HUDEP-2 (cell line): ENCODE data around the gene ANKS1B.
"Not testable (repeated sequence)": the region's sequence is repeated elsewhere in the genome, so short reads cannot be mapped to it uniquely, and the experiment has no call there.

Experiments
- DNase-seq, 76 experiments: peaks; one replicate each; lab custom pipeline; 2025; ENCODE audit not compliant: unreplicated experiment in 76 of 76; lab: John Stamatoyannopoulos, UW

The ANKS1B gene

DNA sequence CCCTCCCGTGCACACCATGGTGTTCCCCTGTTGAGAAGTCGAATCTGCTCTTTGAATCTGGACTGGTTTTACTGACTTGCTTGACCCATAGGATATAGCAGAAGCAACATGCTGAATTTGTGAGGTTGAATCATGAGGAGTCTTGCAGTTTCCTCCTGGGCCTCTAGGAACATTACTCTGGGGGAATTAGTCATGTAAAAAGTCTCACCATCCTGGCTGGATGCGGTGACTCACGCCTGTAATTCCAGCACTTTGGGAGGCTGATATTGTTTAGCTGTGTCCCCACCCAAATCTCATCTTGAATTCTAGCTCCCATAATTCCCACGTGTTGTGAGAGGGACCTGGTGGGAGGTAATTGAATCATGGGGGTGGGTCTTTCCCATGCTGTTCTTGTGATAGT, 1228.9 kb downstream of the ANKS1B start:
- not testable (repeated sequence) for DNase-seq

- peak in 1 of 76 experiments; percentile 7 for DNase-seq
These were observed 1230.6 kb downstream of the ANKS1B start for GRCh38 chr12:98754095-98754494.

- DNase-seq: no peak
These were observed 1232.0 kb downstream of the ANKS1B start for GRCh38 chr12:98752726-98753125.

- no peak for DNase-seq
These were observed 1233.1 kb downstream of the ANKS1B start for GRCh38 chr12:98751580-98752115.

GRCh38 chr12:98750511-98750910, 1234.2 kb downstream of the ANKS1B start:
- no peak for DNase-seq

- DNase-seq: no peak
These were observed 1236.3 kb downstream of the ANKS1B start for GRCh38 chr12:98748463-98748862.

DNA sequence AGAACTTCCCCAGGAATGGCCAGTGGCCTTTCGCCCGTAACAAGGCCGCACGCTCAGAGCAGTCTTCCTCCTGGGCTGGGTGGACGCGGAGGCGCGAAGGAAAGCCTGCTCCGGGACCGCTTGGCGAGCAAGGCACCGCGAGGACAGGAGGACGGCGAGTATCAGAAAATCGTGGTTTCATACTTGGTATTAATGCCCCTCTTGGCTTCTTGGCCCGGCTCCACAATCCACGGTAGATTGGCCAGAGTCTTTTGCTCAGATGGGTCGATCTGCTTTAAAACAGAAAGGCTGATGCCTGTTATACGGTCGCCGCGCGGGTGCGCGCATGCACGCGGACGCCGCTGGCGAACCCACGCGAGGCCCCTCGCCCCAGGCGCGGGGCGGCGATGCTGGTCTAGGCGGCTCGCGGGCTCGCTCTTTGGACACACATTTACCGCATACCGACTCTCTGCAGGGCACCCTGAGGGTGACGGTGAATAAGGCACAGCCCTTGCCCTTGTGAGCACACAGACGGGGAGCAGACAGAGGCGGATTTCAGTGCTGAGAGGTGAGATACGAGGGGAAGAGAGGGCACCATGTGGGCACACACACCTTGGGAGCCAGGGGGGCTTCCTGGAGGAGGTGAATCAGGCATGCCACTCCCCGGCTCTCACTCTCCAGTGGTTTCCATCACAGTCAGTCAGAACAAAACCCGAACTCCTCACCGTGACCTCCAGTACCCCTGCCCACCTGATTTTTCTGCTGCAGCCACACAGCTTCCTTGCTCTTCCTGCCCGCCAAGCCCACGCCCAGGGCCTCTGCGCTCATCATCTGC, 1239.0 kb downstream of the ANKS1B start:
- DNase-seq: no peak

DNA sequence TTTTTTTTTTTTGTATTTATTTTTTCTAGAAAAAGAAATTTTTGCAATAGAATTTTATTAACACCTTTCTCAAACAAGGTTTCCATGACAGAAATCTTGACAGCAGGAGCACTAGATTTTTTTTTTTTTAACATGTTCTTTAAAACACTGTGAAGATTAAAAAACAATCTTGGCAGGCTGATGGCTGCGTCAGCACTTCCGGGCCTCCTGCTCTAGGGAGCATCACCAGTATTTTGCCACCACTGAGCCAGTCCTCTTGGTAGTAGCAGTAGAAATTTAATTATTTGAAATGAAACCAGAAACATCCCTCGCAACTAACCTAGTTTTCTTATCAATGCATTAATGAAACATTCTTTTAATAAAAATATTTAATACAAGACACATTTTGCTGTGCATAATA, 1240.1 kb downstream of the ANKS1B start:
- DNase-seq: no peak

DNA sequence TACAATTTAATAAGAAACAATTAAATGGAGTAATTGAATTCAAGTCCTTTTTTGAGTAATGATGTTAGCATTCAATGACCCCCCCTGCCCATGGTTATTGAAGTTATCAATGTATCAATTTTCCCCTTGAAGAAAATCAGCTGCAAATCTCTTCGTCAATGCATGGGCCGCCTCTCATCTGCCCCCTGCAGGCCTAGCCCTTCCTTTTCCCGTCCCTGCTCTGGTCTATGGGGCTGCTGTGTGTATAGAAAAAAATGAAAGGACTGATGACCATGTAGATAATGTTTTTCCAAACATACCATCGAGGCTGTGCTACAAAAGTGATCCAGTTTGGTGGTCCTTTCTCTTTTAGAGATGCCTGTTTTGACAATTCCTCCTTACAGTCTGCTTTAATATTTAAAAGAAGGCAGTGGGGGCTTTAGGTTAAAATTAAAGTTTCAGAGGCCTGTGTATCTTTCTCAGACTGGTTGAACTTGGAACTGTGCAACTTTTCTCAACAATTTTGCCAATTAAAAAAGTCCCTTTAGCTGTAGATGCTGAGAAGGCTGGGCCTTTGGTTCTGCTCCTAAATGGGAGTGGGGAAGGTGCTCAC, 1241.3 kb downstream of the ANKS1B start:
- peak in 29 of 76 experiments; percentile 3 to 50 (median 22) for DNase-seq

DNA sequence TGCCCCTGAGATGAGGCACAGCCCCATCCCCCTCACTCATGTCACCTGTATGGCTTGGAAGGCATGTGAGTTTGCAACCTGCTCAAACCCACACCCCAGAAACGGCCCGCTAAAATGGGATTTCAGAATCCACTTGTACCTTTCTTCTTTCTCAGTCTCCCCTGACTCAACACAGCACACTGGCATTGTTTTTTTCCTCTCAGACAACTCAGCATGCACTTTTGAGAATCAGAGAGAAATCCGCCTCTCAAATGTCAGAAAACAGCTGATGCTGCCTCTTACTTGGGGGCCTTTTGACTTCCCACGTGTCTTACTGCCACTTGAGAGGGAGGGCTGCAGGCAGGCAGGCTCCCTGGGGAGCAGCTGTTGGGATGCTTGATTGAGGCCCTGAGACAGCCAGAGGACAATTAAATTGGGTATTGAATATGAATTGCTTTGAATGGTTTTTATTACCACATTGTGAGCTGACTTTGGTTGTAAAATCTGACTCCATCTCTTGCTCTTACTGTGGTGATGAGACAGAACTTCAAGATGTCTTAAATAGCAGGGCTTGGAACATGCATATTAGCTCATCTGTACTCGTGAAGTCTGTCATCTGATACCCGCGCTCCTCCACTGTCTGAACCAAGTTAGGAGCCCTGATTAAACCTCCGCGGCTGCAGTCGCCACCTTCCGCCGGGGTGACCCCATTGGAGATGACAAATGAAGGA, 1243.0 kb downstream of the ANKS1B start:
- DNase-seq: no peak

DNA sequence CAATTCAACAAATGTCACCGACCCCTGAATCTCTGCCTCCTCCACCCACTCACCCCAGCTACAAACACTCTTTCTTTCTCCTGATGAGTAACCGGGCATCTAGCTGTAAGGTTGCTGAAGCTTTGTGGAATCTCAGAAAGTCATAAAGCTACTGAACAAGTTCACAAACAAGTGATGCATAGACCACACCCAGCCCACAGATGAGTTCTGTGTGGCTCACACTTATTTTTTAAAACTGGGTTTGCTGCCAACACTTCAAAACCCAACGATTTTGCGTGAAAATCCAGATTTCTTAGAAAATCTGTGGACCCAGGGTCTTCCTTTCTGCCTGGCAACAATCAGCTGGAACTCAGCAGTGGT, 1243.6 kb downstream of the ANKS1B start:
- no peak for DNase-seq

DNA sequence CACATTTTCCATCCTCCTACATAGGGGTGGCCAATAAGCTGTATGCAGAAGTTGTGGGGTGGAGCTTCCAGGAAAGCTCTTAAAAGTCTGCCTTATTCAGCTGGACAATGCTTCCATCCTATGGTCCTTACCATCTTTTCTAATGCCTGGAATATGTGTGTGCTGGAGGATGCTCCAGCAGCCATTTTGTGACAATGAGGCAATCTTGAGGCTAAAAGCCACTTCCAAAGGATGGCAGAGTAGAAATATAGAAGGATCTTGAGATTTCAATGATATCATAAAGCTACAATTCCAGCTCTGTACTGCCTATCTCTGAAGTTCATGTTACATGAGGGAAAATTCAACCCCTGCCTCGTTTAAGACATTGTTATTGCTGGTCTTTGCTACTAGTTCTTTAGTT, 1244.0 kb downstream of the ANKS1B start:
- no peak for DNase-seq

- peak in 8 of 76 experiments; percentile 10 to 44 (median 28) for DNase-seq
These were observed 1246.2 kb downstream of the ANKS1B start for GRCh38 chr12:98738539-98738938.

DNA sequence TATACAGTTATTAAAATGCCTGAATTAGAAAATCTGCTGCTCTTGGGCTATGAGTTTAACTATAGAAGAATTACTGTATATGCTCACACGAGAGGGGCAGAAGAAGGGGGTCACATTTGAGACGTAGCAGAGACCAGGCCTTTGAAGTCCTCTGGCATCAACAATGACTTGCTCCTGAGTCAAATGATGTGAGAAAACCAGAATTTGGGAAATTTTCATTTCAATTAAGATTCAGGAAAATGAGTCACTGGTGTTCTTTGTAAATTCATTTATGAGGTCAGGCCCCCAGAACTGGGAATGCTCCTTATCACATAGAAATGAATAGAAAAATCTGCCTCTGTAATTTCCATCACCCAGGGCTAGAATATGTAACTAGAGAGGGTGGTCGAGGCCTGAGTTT, 1246.7 kb downstream of the ANKS1B start:
- DNase-seq: no peak

DNA sequence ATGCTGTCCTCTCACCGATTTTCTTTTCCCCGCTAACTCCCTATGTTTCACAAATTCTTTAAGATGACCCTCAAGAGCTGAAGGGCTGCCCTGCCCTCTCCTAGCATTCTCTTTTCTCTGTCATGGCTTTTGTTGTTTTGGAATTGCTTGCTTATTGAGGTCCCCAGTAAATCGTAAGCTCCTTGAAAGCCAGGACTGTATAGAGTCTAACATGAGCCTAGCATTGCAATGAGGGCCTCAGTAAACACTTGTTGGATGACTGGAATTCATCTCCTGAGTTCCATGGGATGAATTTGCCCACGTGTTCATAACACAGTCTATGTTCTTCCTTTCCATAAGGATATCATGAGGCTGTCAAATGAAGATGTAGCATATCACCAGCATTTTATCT, 1247.4 kb downstream of the ANKS1B start:
- no peak for DNase-seq

DNA sequence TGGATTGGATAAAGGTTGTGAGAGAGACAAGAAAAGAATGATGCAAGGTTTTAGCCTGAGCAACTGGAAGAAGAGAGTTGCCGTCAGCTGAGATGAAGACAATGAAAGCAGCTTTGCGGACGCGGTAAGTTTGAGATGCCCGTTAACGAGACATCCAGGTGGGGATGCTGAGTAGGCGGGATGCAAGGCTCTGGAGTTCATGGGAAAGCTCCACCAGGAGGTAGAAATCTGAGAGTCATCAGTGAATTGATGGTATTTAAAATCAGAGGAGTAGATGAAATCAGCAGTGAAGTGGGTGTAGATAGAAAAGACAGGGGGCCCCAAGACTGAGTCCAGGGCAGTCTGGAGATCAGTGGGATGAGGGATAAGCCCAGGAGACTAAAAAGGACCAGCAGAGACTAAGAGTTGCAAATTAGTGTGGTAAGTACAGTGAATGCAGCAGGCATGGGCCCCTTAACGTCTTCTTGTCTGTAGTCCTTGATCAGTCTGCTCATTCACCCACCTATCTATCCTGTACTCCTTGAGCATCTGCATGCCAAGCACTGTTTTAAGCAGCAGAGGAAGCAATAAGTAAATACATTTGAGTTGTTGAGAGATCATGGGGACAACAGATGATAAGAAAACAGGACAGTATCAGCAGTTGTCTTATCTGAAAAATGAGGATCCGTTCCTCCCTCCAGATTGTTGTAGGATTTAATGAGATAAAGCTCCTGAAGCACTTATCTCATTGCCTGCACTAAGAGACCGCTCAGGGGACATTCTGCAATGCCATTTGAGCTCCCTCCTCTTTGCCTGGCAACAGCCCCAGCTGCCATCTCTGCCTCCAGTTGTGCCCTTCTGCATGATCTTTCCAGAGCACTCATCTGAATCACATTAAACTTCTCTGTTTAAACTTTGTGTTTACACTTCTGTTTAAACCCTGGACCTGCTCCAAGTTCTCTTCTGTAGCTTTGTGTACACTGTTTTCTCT, 1248.1 kb downstream of the ANKS1B start:
- peak in 58 of 76 experiments; percentile 5 to 78 (median 38) for DNase-seq

- no peak for DNase-seq
These were observed 1248.9 kb downstream of the ANKS1B start for GRCh38 chr12:98735821-98736220.

- DNase-seq: no peak
These were observed 1250.9 kb downstream of the ANKS1B start for GRCh38 chr12:98733667-98734350.

- DNase-seq: no peak
These were observed 1254.3 kb downstream of the ANKS1B start for GRCh38 chr12:98730412-98730811.

- no peak for DNase-seq
These were observed 1257.5 kb downstream of the ANKS1B start for GRCh38 chr12:98727196-98727595.
